NCI-H1417 (cell line): ENCODE measurements around the gene NPHP4.
"Not testable (repeated sequence)": the region's sequence is repeated elsewhere in the genome, so short reads cannot be mapped to it uniquely, and the experiment has no call there.

Source experiments
- DNase-seq, 3 experiments: peaks; one replicate each; lab custom pipeline; 2025; lab: John Stamatoyannopoulos, UW

The NPHP4 gene

GRCh38 chr1:5934058-5934884 is 58.0 kb downstream of the NPHP4 start:
- DNase-seq, result no peak

GRCh38 chr1:5933676-5934057 is 58.6 kb downstream of the NPHP4 start:
- no peak for DNase-seq

- no peak for DNase-seq
These were observed 59.2 kb downstream of the NPHP4 start for GRCh38 chr1:5933050-5933449.

GRCh38 chr1:5928714-5929400 is 63.4 kb downstream of the NPHP4 start:
- DNase-seq, result no peak

- no peak for DNase-seq
These were observed 64.5 kb downstream of the NPHP4 start for GRCh38 chr1:5927506-5928370.

- no peak for DNase-seq
These were observed 65.4 kb downstream of the NPHP4 start for GRCh38 chr1:5926686-5927435.

GRCh38 chr1:5922700-5923330 is 69.4 kb downstream of the NPHP4 start:
- DNase-seq, result not testable (repeated sequence)

GRCh38 chr1:5921671-5922070 is 70.6 kb downstream of the NPHP4 start:
- DNase-seq, result no peak

GRCh38 chr1:5921129-5921528 is 71.1 kb downstream of the NPHP4 start:
- no peak for DNase-seq

- DNase-seq, result no peak
These were observed 72.0 kb downstream of the NPHP4 start for GRCh38 chr1:5920201-5920600.

- no peak for DNase-seq
These were observed 74.0 kb downstream of the NPHP4 start for GRCh38 chr1:5918275-5918649.

GRCh38 chr1:5917591-5918274 is 74.5 kb downstream of the NPHP4 start:
- no peak for DNase-seq

GRCh38 chr1:5917281-5917590 is 75.0 kb downstream of the NPHP4 start:
- DNase-seq, result no peak

- DNase-seq, result no peak
These were observed 75.5 kb downstream of the NPHP4 start for GRCh38 chr1:5916572-5917280.

- DNase-seq, result peak in 1 of 3 experiments; percentile 42
These were observed 76.3 kb downstream of the NPHP4 start for GRCh38 chr1:5915587-5916571.

GRCh38 chr1:5914676-5915365 is 77.4 kb downstream of the NPHP4 start:
- peak in 1 of 3 experiments; percentile 29 for DNase-seq

- DNase-seq, result no peak
These were observed 78.3 kb downstream of the NPHP4 start for GRCh38 chr1:5913876-5914275.

- no peak for DNase-seq
These were observed 79.0 kb downstream of the NPHP4 start for GRCh38 chr1:5913078-5913845.
